Type B pancreatic cell (in vitro differentiated cells): ENCODE results near the gene CENPK. TPM values are rescaled to one million over a fixed set of nuclear protein-coding genes. Genes with fewer than 3 reads are reported as not detected.

Experiments used
- DNase-seq: peaks from one replicate; pipeline ENCODE4 v3.0.0; 2021; ENCODE audit warnings: mixed read lengths; ENCODE audit not compliant: unreplicated experiment; ENCODE audit errors: extremely low spot score
- H3K27ac Mint-ChIP-seq: 2 replicates; pipeline ENCODE4 v1.8.0; 2021; ENCODE audit warnings: mild to moderate bottlenecking, mixed read lengths
- H3K27me3 Mint-ChIP-seq: 2 replicates; pipeline ENCODE4 v1.8.0; 2021; ENCODE audit warnings: mixed read lengths
- H3K36me3 Mint-ChIP-seq: 2 replicates; pipeline ENCODE4 v1.8.0; 2021; ENCODE audit warnings: mixed read lengths
- H3K4me1 Mint-ChIP-seq: one replicate; pipeline ENCODE4 v1.8.0; 2021; ENCODE audit warnings: mixed read lengths; ENCODE audit not compliant: unreplicated experiment
- H3K4me3 Mint-ChIP-seq: 2 replicates; pipeline ENCODE4 v1.8.0; 2021; ENCODE audit warnings: mild to moderate bottlenecking, mixed read lengths
- H3K9me3 Mint-ChIP-seq: 2 replicates; pipeline ENCODE4 v1.8.0; 2021; ENCODE audit warnings: mixed read lengths
- CTCF ChIP-seq: fragments of 200-600 bp; sonication (generic); conservative IDR thresholded peaks from 2 replicates; pipeline ENCODE4 v1.5.0; 2021; ENCODE audit warnings: antibody characterized with exemption, mild to moderate bottlenecking
- total RNA-seq: library from RNA; stranded (reverse); gene quantifications from 2 replicates; pipeline ENCODE4 v1.2.1, GENCODE V29; 2021; ENCODE audit warnings: low replicate concordance

CENPK gene
- total RNA-seq, 1 donor from 2014 or later, result 36.9 TPM

- Mint-ChIP-seq H3K36me3 (no peaks in the 10 kb centered on the region), H3K4me3 (no peak overlapping the region), H3K4me1 (peaks cover 17% of the 10 kb centered on the region), H3K27me3 (no peaks in the 10 kb centered on the region), H3K9me3 (no peaks in the 10 kb centered on the region), H3K27ac (no peak overlapping the region)
- no peak for DNase-seq
- no peak for TF ChIP-seq CTCF
Observed at GRCh38 chr5:65480306-65480865, 82.6 kb downstream of the CENPK start.

DNA sequence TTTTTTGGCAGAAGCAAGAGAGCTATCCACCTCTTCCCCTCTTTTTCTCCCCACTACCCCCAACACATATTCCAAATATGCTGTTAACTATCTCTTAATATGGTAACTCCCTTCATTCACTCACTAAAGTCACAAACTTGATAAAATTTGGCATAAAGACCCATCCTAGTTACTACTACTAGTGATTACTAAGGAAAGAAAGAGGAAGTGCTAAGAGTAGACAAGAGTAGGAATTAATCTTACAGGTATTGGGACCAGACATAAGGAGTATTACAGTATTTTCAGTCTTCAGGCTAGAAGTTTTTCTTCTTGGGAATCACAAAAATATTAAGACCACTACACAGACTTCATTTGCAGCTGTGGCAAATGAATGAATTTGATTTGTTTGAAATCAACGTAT is 83.4 kb downstream of the CENPK start:
- no peak for DNase-seq
- Mint-ChIP-seq H3K27me3 (no peaks in the 10 kb centered on the region), H3K4me3 (no peak overlapping the region), H3K9me3 (no peaks in the 10 kb centered on the region), H3K27ac (no peak overlapping the region), H3K36me3 (no peaks in the 10 kb centered on the region), H3K4me1 (peaks cover 17% of the 10 kb centered on the region)
- no peak for TF ChIP-seq CTCF

GRCh38 chr5:65478336-65478735 is 84.6 kb downstream of the CENPK start:
- DNase-seq, result no peak
- Mint-ChIP-seq H3K4me1 (peaks cover 15% of the 10 kb centered on the region), H3K36me3 (no peaks in the 10 kb centered on the region), H3K27ac (no peak overlapping the region), H3K9me3 (no peaks in the 10 kb centered on the region), H3K4me3 (no peak overlapping the region), H3K27me3 (no peaks in the 10 kb centered on the region)
- no peak for TF ChIP-seq CTCF

DNA sequence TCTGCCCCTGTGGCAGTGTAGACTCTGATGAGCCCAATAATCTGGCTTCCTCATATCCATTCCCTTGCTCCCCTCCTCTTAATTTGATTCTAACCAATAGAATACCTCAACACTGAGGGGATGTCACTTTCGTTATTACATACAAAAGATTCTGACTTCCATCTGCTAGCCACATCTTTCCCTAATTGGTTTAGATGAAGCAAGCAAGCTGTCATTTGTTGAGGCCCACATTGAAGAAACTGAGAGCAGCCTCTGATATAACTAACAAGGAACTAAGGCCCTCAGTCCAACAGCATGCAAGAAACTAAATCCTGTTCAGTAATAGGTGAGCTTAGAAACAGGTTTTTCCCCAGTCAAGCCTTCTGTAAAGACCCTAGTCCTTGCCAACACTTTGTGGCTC is 87.1 kb downstream of the CENPK start:
- H3K4me1 Mint-ChIP-seq, result no peaks in the 10 kb centered on the region
- no peak for TF ChIP-seq CTCF
- no peak for DNase-seq

GRCh38 chr5:65475336-65475735 is 87.6 kb downstream of the CENPK start:
- DNase-seq, result no peak
- Mint-ChIP-seq H3K4me3 (no peak overlapping the region), H3K27me3 (no peaks in the 10 kb centered on the region), H3K9me3 (no peaks in the 10 kb centered on the region), H3K4me1 (no peaks in the 10 kb centered on the region), H3K36me3 (no peaks in the 10 kb centered on the region), H3K27ac (no peak overlapping the region)
- TF ChIP-seq CTCF, result no peak

More for the DNA sequence above, 87.1 kb downstream of the CENPK start:
- Mint-ChIP-seq H3K36me3 (no peaks in the 10 kb centered on the region), H3K9me3 (no peaks in the 10 kb centered on the region), H3K4me3 (no peak overlapping the region), H3K27ac (no peak overlapping the region), H3K27me3 (no peaks in the 10 kb centered on the region)
